HCT116 (cell line): ENCODE data around the gene IQGAP2.

ENCODE experiments used
- CTCF ChIP-seq, 3 experiments: fragments of 200-600 bp in 1 of 3; sonication (generic) in 1 of 3; IDR thresholded peaks in 2 of 3; conservative IDR thresholded peaks in 1 of 3; 2 replicates each; pipeline ENCODE4 v1.5.1; 2012 to 2017; ENCODE audit warnings: low read depth in 2 of 3, low read length in 2 of 3, antibody characterized with exemption in 1 of 3, borderline replicate concordance in 1 of 3, control low read depth in 1 of 3, mild to moderate bottlenecking in 1 of 3, mixed read lengths in 1 of 3, mixed run types in 1 of 3, moderate library complexity in 1 of 3; ENCODE audit not compliant: insufficient read depth in 1 of 3
- EZH2 ChIP-seq: fragments of 200-600 bp; sonication (generic); IDR thresholded peaks from 2 replicates; pipeline ENCODE4 v1.6.1; 2017; ENCODE audit warnings: antibody characterized with exemption, mixed run types
- JUND ChIP-seq: IDR thresholded peaks from 2 replicates; pipeline ENCODE4 v1.6.1; 2012
- SIN3A ChIP-seq: IDR thresholded peaks from 2 replicates; pipeline ENCODE4 v1.6.1; 2012; ENCODE audit warnings: low read depth
- SRF ChIP-seq: IDR thresholded peaks from 2 replicates; pipeline ENCODE4 v1.6.1; 2012; ENCODE audit warnings: low read depth
- TCF7L2 ChIP-seq: IDR thresholded peaks from 2 replicates; pipeline ENCODE4 v1.7.0; 2011; ENCODE audit warnings: borderline replicate concordance, inconsistent platforms; ENCODE audit not compliant: insufficient read depth, insufficient read length; ENCODE audit errors: extremely low read depth

GRCh38 chr5:76733049-76733417 lies 329.9 kb downstream of the IQGAP2 start:
- TF ChIP-seq CTCF (IDR thresholded peaks at IDR 0.05 in 2 of 3, conservative IDR thresholded peaks at IDR 0.05 in 1 of 3; ENCODE audit: borderline replicate concordance in 1 of 3, insufficient read depth in 1 of 3, low read depth in 2 of 3, low read length in 2 of 3): no peak
- no peak for TF ChIP-seq TCF7L2
- TF ChIP-seq JUND: no peak
- no peak for TF ChIP-seq EZH2
- no peak for TF ChIP-seq SIN3A
- TF ChIP-seq SRF: no peak
